GM12878 (cell line): ENCODE measurements around the gene LAMP5. TPM values are rescaled to one million over a fixed set of nuclear protein-coding genes. Genes with fewer than 3 reads are reported as not detected.

ENCODE experiments used
- ATAC-seq: fragments of 200-7000 bp; cut with Tn5 transposase; 3 replicates; pipeline ENCODE4 v1.9.1; 2020; ENCODE audit warnings: mild to moderate bottlenecking, moderate library complexity
- BruUV-seq: library from RNA; stranded (reverse); fragments of 400-500 nt; replicated peaks from 2 replicates; lab custom pipeline; 2021; lab: Mats Ljungman, UMichigan
- CTCF ChIA-PET: fragments of 300-600 bp; sonication (Branson Sonifier 250); formaldehyde crosslinking; extraction: SDS; loops from one replicate; lab custom pipeline; 2021; ENCODE audit warnings: inconsistent platforms; lab: Yijun Ruan, JAX
- POLR2A ChIA-PET: fragments of 350-600 bp; formaldehyde crosslinking; extraction: SDS; loops from one replicate; lab custom pipeline; 2021; ENCODE audit warnings: inconsistent platforms; lab: Charles Lee
- RAD21 ChIA-PET: fragments of 300-600 bp; sonication (Branson Sonifier 250); formaldehyde crosslinking; loops from one replicate; lab custom pipeline; 2023; ENCODE audit warnings: antibody characterized with exemption; ENCODE audit not compliant: unreplicated experiment; lab: Charles Lee
- SMC1A ChIA-PET: fragments of 300-600 bp; sonication (Branson Sonifier 250); formaldehyde crosslinking; loops from one replicate; lab custom pipeline; 2023; ENCODE audit not compliant: unreplicated experiment, uncharacterized antibody; lab: Charles Lee
- DNase-seq: peaks from one replicate; pipeline ENCODE4 v3.0.0-alpha.2; 2011; ENCODE audit warnings: low read depth, low spot score
- FAIRE-seq: peaks from 3 replicates; lab custom pipeline; 2011; peaks lifted over from hg19 to GRCh38; lab: Jason Lieb, UNC
- H2AFZ ChIP-seq: 2 replicates; pipeline ENCODE4 v1.6.0; 2011; ENCODE audit warnings: low read depth, low read length, control low read depth; ENCODE audit not compliant: control insufficient read depth
- H3K27ac ChIP-seq: 2 replicates; pipeline ENCODE4 v1.5.1; 2011; ENCODE audit warnings: control low read depth; ENCODE audit not compliant: control insufficient read depth, insufficient read depth
- H3K27me3 ChIP-seq, 2 experiments: replicated peaks in 1 of 2; 2 replicates each; pipeline versions ENCODE4 v1.6.0 to v1.6.1; 2011; ENCODE audit warnings: low read length in 1 of 2; ENCODE audit not compliant: control insufficient read depth in 2 of 2, insufficient read depth in 2 of 2
- H3K36me3 ChIP-seq, 2 experiments: 2 replicates each; pipeline ENCODE4 v1.5.1; 2011; ENCODE audit warnings: low read length in 1 of 2; ENCODE audit not compliant: control insufficient read depth in 2 of 2, insufficient read depth in 2 of 2
- H3K4me1 ChIP-seq: 2 replicates; pipeline ENCODE4 v1.6.1; 2011; ENCODE audit warnings: mild to moderate bottlenecking, low read length, moderate library complexity, mixed read lengths; ENCODE audit not compliant: control insufficient read depth, insufficient read depth
- H3K4me2 ChIP-seq: 2 replicates; pipeline ENCODE4 v1.6.0; 2011; ENCODE audit warnings: control low read depth; ENCODE audit not compliant: control insufficient read depth, insufficient read depth
- H3K4me3 ChIP-seq: fragments of 200-600 bp; sonication (generic); 2 replicates; pipeline ENCODE4 v1.5.1; 2016
- H3K79me2 ChIP-seq: 2 replicates; pipeline ENCODE4 v1.6.0; 2011; ENCODE audit warnings: low read length; ENCODE audit not compliant: control insufficient read depth, insufficient read depth
- H3K9ac ChIP-seq: 2 replicates; pipeline ENCODE4 v1.8.0; 2011; ENCODE audit warnings: low read length, control low read depth, mixed read lengths; ENCODE audit not compliant: control insufficient read depth, insufficient read depth
- H3K9me3 ChIP-seq: replicated peaks from 3 replicates; pipeline ENCODE4 v1.5.1; 2011; ENCODE audit warnings: mild to moderate bottlenecking, low read length; ENCODE audit not compliant: control insufficient read depth, insufficient read depth
- H4K20me1 ChIP-seq: 2 replicates; pipeline ENCODE4 v1.6.0; 2011; ENCODE audit not compliant: control insufficient read depth, insufficient read depth
- ASH2L ChIP-seq: fragments of 300-600, 200-600 bp; sonication (generic); IDR thresholded peaks from 2 replicates; pipeline ENCODE4 v1.6.1; 2017; ENCODE audit warnings: low read depth, mild to moderate bottlenecking, borderline replicate concordance
- BCLAF1 ChIP-seq: fragments of 450-650 bp; IDR thresholded peaks from 2 replicates; pipeline ENCODE4 v1.6.1; 2017; ENCODE audit warnings: antibody characterized with exemption, mild to moderate bottlenecking, moderate library complexity
- CEBPZ ChIP-seq: fragments of 150-350 bp; IDR thresholded peaks from 2 replicates; pipeline ENCODE4 v1.6.1; 2016; ENCODE audit warnings: low read depth, low read length
- CTCF ChIP-seq, 3 experiments: IDR thresholded peaks in 2 of 3; conservative IDR thresholded peaks in 1 of 3; 2 replicates each; pipeline ENCODE4 v1.5.1; 2011; ENCODE audit warnings: low read depth in 3 of 3, low read length in 3 of 3, mild to moderate bottlenecking in 3 of 3, control low read depth in 2 of 3, moderate library complexity in 2 of 3, inconsistent platforms in 1 of 3, mixed read lengths in 1 of 3; ENCODE audit not compliant: control insufficient read depth in 2 of 3, insufficient read depth in 1 of 3; ENCODE audit errors: extremely low read depth in 1 of 3
- GATAD2B ChIP-seq: fragments of 450-650 bp; conservative IDR thresholded peaks from 2 replicates; pipeline ENCODE4 v1.6.1; 2017; ENCODE audit warnings: low read depth, mild to moderate bottlenecking, moderate library complexity
- HDAC6 ChIP-seq: fragments of 200-600 bp; sonication (generic); IDR thresholded peaks from one replicate; pipeline ENCODE4 v1.8.0; 2017; ENCODE audit warnings: antibody characterized with exemption; ENCODE audit not compliant: unreplicated experiment
- IRF4 ChIP-seq: IDR thresholded peaks from 2 replicates; pipeline ENCODE4 v1.6.1; 2011; ENCODE audit warnings: low read depth, low read length
- KDM1A ChIP-seq: fragments of 200-600 bp; sonication (generic); IDR thresholded peaks from 2 replicates; pipeline ENCODE4 v1.6.1; 2016; ENCODE audit warnings: borderline replicate concordance
- MEF2A ChIP-seq: IDR thresholded peaks from 2 replicates; pipeline ENCODE4 v1.6.1; 2011; ENCODE audit warnings: low read depth, mild to moderate bottlenecking, low read length, moderate library complexity; ENCODE audit not compliant: insufficient read depth
- NBN ChIP-seq: fragments of 450-650 bp; IDR thresholded peaks from 2 replicates; pipeline ENCODE4 v1.6.1; 2016
- NFYB ChIP-seq: IDR thresholded peaks from 2 replicates; pipeline ENCODE4 v1.6.1; 2011; ENCODE audit warnings: low read depth, mild to moderate bottlenecking, low read length, improper control_type of control experiment, moderate library complexity; ENCODE audit not compliant: insufficient read depth
- ZBTB11 ChIP-seq: fragments of 450-650 bp; formaldehyde crosslinking; IDR thresholded peaks from 2 replicates; pipeline ENCODE4 v1.5.0; 2022; ENCODE audit warnings: mild to moderate bottlenecking, missing genetic modification characterization
- WGBS: methylation state at CpG from one replicate; pipeline ENCODE4 v1.1.6; 2016; ENCODE audit warnings: low lambda C conversion rate; ENCODE audit not compliant: insufficient replicate concordance, insufficient coverage; ENCODE audit errors: missing lambda C conversion rate; 5-methylcytosine and 5-hydroxymethylcytosine counted together
- in situ Hi-C: fragments of 300-500 bp; cut with MboI; formaldehyde crosslinking; loops from 9 replicates; pipeline ENCODE4 v1.14.3; 2018; ENCODE audit warnings: mixed read lengths
- intact Hi-C: fragments of 100-400 bp; cut with micrococcal nuclease; formaldehyde crosslinking; loops from one replicate; pipeline ENCODE4 v1.14.2; 2022; ENCODE audit not compliant: unreplicated experiment
- polyA plus RNA-seq, 11 experiments: library from polyadenylated mRNA; depleted of rRNA in 4 of 11; unstranded in 6 of 11; stranded (reverse) in 5 of 11; fragments of >200 nt; fragmentation: Nextera tagmentation in 4 of 11; fragmentation: Illumina TruSeq in 1 of 11; extraction: Ambion mirVana in 4 of 11; extraction: Trizol in 1 of 11; gene quantifications; 1 replicate in 1 of 11; 2 replicates in 10 of 11; pipeline versions ENCODE4 v1.2.1 to v1.2.3, GENCODE V29; 2011 to 2016; ENCODE audit warnings: inconsistent platforms in 2 of 11, missing spikeins in 2 of 11, low read depth in 1 of 11
- total RNA-seq, 4 experiments: library from RNA; depleted of rRNA in 3 of 4; stranded (reverse); fragments of >200 nt in 3 of 4; fragmentation: Illumina TruSeq in 1 of 4; extraction: Trizol in 1 of 4; gene quantifications; 2 replicates each; pipeline versions ENCODE4 v1.2.1 to v1.2.3, GENCODE V29; 2013 to 2021

LAMP5 gene
- total and polyA plus RNA-seq, 10 of the 15 experiments (the other 5 are each of a cell fraction or from before 2014, with no cell fraction given) = 0.10 to 0.56 (median 0.49) TPM; not detected in 1

- peaks cover 51% of the 10 kb centered on the region for H3K4me1 ChIP-seq
- H3K27me3 ChIP-seq = peaks cover 0 to 17% of the 10 kb centered on the region in 2 experiments; a peak in 3 of 4 replicates
- BruUV-seq = no TSS peak
- peak overlapping the region; percentile 34; the same call in 1 of the 2 replicates for H3K27ac ChIP-seq
- H2AFZ ChIP-seq = no peak overlapping the region; the same call in 1 of the 2 replicates
- peak overlapping the region; percentile 40; the same call in 1 of the 2 replicates for H3K4me3 ChIP-seq
- in situ Hi-C loops = no loop called here
- intact Hi-C loops = no loop called here
- no peaks in the 10 kb centered on the region; the same call in 1 of the 2 replicates for H3K79me2 ChIP-seq
- CTCF ChIA-PET = no interaction called here
- ATAC-seq (no peak; the same call in 2 of the 3 replicates), DNase-seq (no peak), FAIRE-seq (no peak)
- no peaks in the 10 kb centered on the region for H3K36me3 ChIP-seq
- SMC1A ChIA-PET = no interaction called here
- H4K20me1 ChIP-seq = no peaks in the 10 kb centered on the region
- H3K9me3 ChIP-seq = no peaks in the 10 kb centered on the region; the same call in 2 of the 3 replicates
- H3K4me2 ChIP-seq = peak overlapping the region; percentile 12
- H3K9ac ChIP-seq = no peak overlapping the region; the same call in 1 of the 2 replicates
- RAD21 ChIA-PET = no interaction called here
- POLR2A ChIA-PET = no interaction called here
- 3% methylated on average over 23 of the region's 23 CpGs for WGBS
- TF ChIP-seq HDAC6 (no peak), NFYB (no peak), NBN (no peak), MEF2A (no peak), CEBPZ (no peak), GATAD2B (no peak), CTCF (IDR thresholded peaks at IDR 0.05 in 2 of 3, conservative IDR thresholded peaks at IDR 0.05 in 1 of 3; ENCODE audit: control insufficient read depth in 2 of 3, extremely low read depth in 1 of 3, insufficient read depth in 1 of 3, low read depth in 3 of 3, low read length in 3 of 3) (no peak), ZBTB11 (no peak), IRF4 (no peak), BCLAF1 (no peak), ASH2L (no peak), KDM1A (no peak)
These were observed 6.1 kb upstream of the LAMP5 start for GRCh38 chr20:9508240-9508661.
